HepG2 (cell line): ENCODE results near the gene FNDC7. TPM values are rescaled to one million over a fixed set of nuclear protein-coding genes. Genes with fewer than 3 reads are reported as not detected.

Source experiments
- AGO1 ChIP-seq: fragments of 200-400 bp; formaldehyde crosslinking; IDR thresholded peaks from 2 replicates; pipeline ENCODE4 v1.6.1; 2017; ENCODE audit warnings: mild to moderate bottlenecking, low read depth, low read length, moderate library complexity; ENCODE audit not compliant: poor library complexity, severe bottlenecking
- CREBL2 ChIP-seq: sonication (generic); formaldehyde crosslinking; IDR thresholded peaks from 2 replicates; pipeline ENCODE4 v1.8.1; 2023; ENCODE audit warnings: missing genetic modification reagents, mild to moderate bottlenecking, borderline replicate concordance
- ERF ChIP-seq: IDR thresholded peaks from 2 replicates; pipeline ENCODE4 v1.6.1; 2018; ENCODE audit warnings: missing biosample characterization, missing genetic modification reagents
- FOXJ3 ChIP-seq: sonication (generic); formaldehyde crosslinking; IDR thresholded peaks from 2 replicates; pipeline ENCODE4 v1.4.0; 2020; ENCODE audit warnings: missing genetic modification reagents, mild to moderate bottlenecking, borderline replicate concordance
- FOXK2 ChIP-seq: fragments of 450-650 bp; IDR thresholded peaks from 2 replicates; pipeline ENCODE4 v1.6.1; 2016
- HMGXB3 ChIP-seq: sonication (generic); formaldehyde crosslinking; IDR thresholded peaks from 2 replicates; pipeline ENCODE4 v1.4.0; 2020; ENCODE audit warnings: missing genetic modification reagents, borderline replicate concordance
- MBNL3 ChIP-seq: fragments of 250-450 bp; sonication (Bioruptor Pico); conservative IDR thresholded peaks from 2 replicates; pipeline ENCODE4 v1.8.0; 2022; ENCODE audit warnings: mild to moderate bottlenecking, inconsistent platforms
- POLR2A ChIP-seq, 2 experiments: IDR thresholded peaks; 2 replicates each; pipeline ENCODE4 v1.6.1; 2011; ENCODE audit warnings: low read depth in 2 of 2, low read length in 2 of 2, mild to moderate bottlenecking in 1 of 2, moderate library complexity in 1 of 2; ENCODE audit not compliant: insufficient read depth in 1 of 2
- TAF1 ChIP-seq: sonication (generic); formaldehyde crosslinking; IDR thresholded peaks from 2 replicates; pipeline ENCODE4 v1.4.0; 2020; ENCODE audit warnings: missing genetic modification reagents
- U2AF2 ChIP-seq: fragments of 200-400 bp; formaldehyde crosslinking; IDR thresholded peaks from 2 replicates; pipeline ENCODE4 v1.6.1; 2017; ENCODE audit warnings: low read depth, mild to moderate bottlenecking, low read length
- ZFP91 ChIP-seq: sonication (generic); formaldehyde crosslinking; IDR thresholded peaks from 2 replicates; pipeline ENCODE4 v1.9.0; 2022; ENCODE audit warnings: missing genetic modification reagents, mild to moderate bottlenecking, borderline replicate concordance
- ZHX2 ChIP-seq, 2 experiments: sonication (generic) in 1 of 2; formaldehyde crosslinking in 1 of 2; IDR thresholded peaks; 2 replicates each; pipeline versions ENCODE4 v1.6.1 to v1.9.0; 2014 to 2022; ENCODE audit warnings: antibody characterized with exemption in 1 of 2, borderline replicate concordance in 1 of 2, inconsistent platforms in 1 of 2, low read depth in 1 of 2, missing genetic modification reagents in 1 of 2
- ZNF253 ChIP-seq: sonication (generic); formaldehyde crosslinking; IDR thresholded peaks from 2 replicates; pipeline ENCODE4 v1.8.0; 2022; ENCODE audit warnings: mild to moderate bottlenecking, missing genetic modification reagents, borderline replicate concordance
- ZNF576 ChIP-seq: sonication (generic); formaldehyde crosslinking; IDR thresholded peaks from 2 replicates; pipeline ENCODE4 v1.4.0; 2020; ENCODE audit warnings: mild to moderate bottlenecking, missing genetic modification reagents
- ZSCAN22 ChIP-seq: sonication (generic); formaldehyde crosslinking; IDR thresholded peaks from 2 replicates; pipeline ENCODE4 v1.4.0; 2020; ENCODE audit warnings: mild to moderate bottlenecking, missing genetic modification reagents
- polyA plus RNA-seq, 8 experiments: library from polyadenylated mRNA; depleted of rRNA in 3 of 8; stranded (reverse) in 7 of 8; unstranded in 1 of 8; fragments of >200 nt; fragmentation: Illumina TruSeq in 4 of 8; extraction: Trizol in 4 of 8; gene quantifications; 2 replicates each; pipeline versions ENCODE4 v1.2.1 to v1.2.3, GENCODE V29; 2011 to 2016; ENCODE audit warnings: low read depth in 4 of 8, missing spikeins in 1 of 8, mixed read lengths in 1 of 8; ENCODE audit not compliant: insufficient read depth in 1 of 8
- total RNA-seq, 5 experiments: library from RNA; depleted of rRNA; stranded (reverse); fragments of >200 nt; fragmentation: Illumina TruSeq; extraction: Trizol; gene quantifications; 2 replicates each; pipeline ENCODE4 v1.2.3, GENCODE V29; 2016; ENCODE audit warnings: low read depth in 1 of 5

The FNDC7 gene
- total and polyA plus RNA-seq, 2 of the 13 experiments (the other 11 are each of a cell fraction or from before 2014, with no cell fraction given) = 0.03 TPM; not detected in 1

- TF ChIP-seq ZHX2 (IDR thresholded peaks at IDR 0.05; ENCODE audit: low read depth) = 0 out of 2 replicates have a peak, but pooled peaks have one; percentile 64
- TF ChIP-seq ZHX2 (CRISPR knock-in tag; IDR thresholded peaks at IDR 0.05; ENCODE audit: borderline replicate concordance) = peak; percentile 67; the same call in 1 of the 2 replicates
- TF ChIP-seq AGO1 = peak; percentile 52
- TF ChIP-seq ZNF253 = no peak
- 0 out of 2 replicates have a peak, but pooled peaks have one; percentile 35 for TF ChIP-seq CREBL2 (CRISPR knock-in tag)
- TF ChIP-seq MBNL3 (CRISPR knock-in tag) = no peak
- no peak for TF ChIP-seq ZNF576 (CRISPR knock-in tag)
- TF ChIP-seq ERF (CRISPR knock-in tag) = peak; percentile 67; the same call in 1 of the 2 replicates
- TF ChIP-seq POLR2A (IDR thresholded peaks at IDR 0.05; ENCODE audit: insufficient read depth in 1 of 2, low read depth in 2 of 2, low read length in 2 of 2) = peak; percentile 94 to 96
- peak; percentile 41; the same call in 1 of the 2 replicates for TF ChIP-seq ZSCAN22
- peak; percentile 79 for TF ChIP-seq HMGXB3
- TF ChIP-seq U2AF2 = no peak
- peak; percentile 84; the same call in 1 of the 2 replicates for TF ChIP-seq ZFP91 (CRISPR knock-in tag)
- peak; percentile 19; the same call in 1 of the 2 replicates for TF ChIP-seq FOXK2
- peak; percentile 96 for TF ChIP-seq TAF1 (CRISPR knock-in tag)
- no peak; the same call in 1 of the 2 replicates for TF ChIP-seq FOXJ3
These were observed 33.9 kb downstream of the FNDC7 start, which contains the start of gene STXBP3 (continued) for GRCh38 chr1:108746382-108747170.
